Left lung (tissue), 10 donors: ENCODE data around the gene EFNB2. TPM values are rescaled to one million over a fixed set of nuclear protein-coding genes. Genes with fewer than 3 reads are reported as not detected.

Experiments
- ATAC-seq: fragments of 200-7000 bp; cut with Tn5 transposase; one replicate; pipeline ENCODE4 v1.9.1; 2020; ENCODE audit warnings: moderate library complexity
- DNase-seq, 4 donors: peaks; one replicate each; pipeline ENCODE4 v3.0.0-alpha.2; 2013 to 2020
- H3K27ac ChIP-seq, 2 donors: fragments of 200-600 bp; sonication (generic) in 1 of 2; one replicate each; pipeline versions ENCODE4 v1.5.0 to v1.8.0; 2020 to 2021
- H3K27me3 ChIP-seq, 2 donors: fragments of 200-600 bp; sonication (generic) in 1 of 2; one replicate each; pipeline versions ENCODE4 v1.5.0 to v1.8.0; 2020 to 2021
- H3K36me3 ChIP-seq, 2 donors: fragments of 200-600 bp; sonication (generic) in 1 of 2; one replicate each; pipeline versions ENCODE4 v1.5.0 to v1.8.0; 2020 to 2021
- H3K4me1 ChIP-seq, 2 donors: fragments of 200-600 bp; one replicate each; pipeline ENCODE4 v1.8.0; 2021
- H3K4me3 ChIP-seq, 2 donors: fragments of 200-600 bp; sonication (generic) in 1 of 2; one replicate each; pipeline versions ENCODE4 v1.5.0 to v1.8.0; 2020 to 2021; ENCODE audit warnings: mild to moderate bottlenecking in 1 of 2
- H3K9me3 ChIP-seq, 2 donors: fragments of 200-600 bp; sonication (generic) in 1 of 2; one replicate each; pipeline versions ENCODE4 v1.5.0 to v1.8.0; 2020 to 2021
- CTCF ChIP-seq, 2 donors: fragments of 200-600 bp; sonication (generic) in 1 of 2; IDR thresholded peaks; one replicate each; pipeline versions ENCODE4 v1.5.0 to v1.8.0; 2021; ENCODE audit warnings: antibody characterized with exemption in 2 of 2
- intact Hi-C, 2 donors: fragments of 100-400 bp; cut with DNase I; formaldehyde crosslinking; loops; one replicate each; pipeline versions ENCODE4 v1.11.2 to v1.14.2; 2022
- polyA plus RNA-seq, 6 donors: library from polyadenylated mRNA; unstranded; fragments of 120-200 nt; gene quantifications; one replicate each; pipeline ENCODE4 v1.2.1, GENCODE V29; 2013; ENCODE audit not compliant: insufficient read length in 6 of 6
- total RNA-seq, 2 donors: library from RNA; stranded (reverse); fragmentation: NEBNext Ultra II Directional; extraction: Animal tissue kit (Norgen Biotek cat#: 25700); gene quantifications; one replicate each; pipeline ENCODE4 v1.2.1, GENCODE V29; 2021
- donor health status: DM: no; HTN: yes; CAD: no.
- donor health status: DM: no; HTN: no; CAD: no.

EFNB2 gene
- total and polyA plus RNA-seq, 8 donors = 39.6 to 95.6 (median 85.5) TPM

- no peak for TF ChIP-seq CTCF (IDR thresholded peaks at IDR 0.05)
- peaks cover 15 to 31% of the 10 kb centered on the region in 2 donors for H3K4me1 ChIP-seq
- H3K27me3 ChIP-seq = no peaks in the 10 kb centered on the region
- ATAC-seq (no peak), DNase-seq (no peak)
- no peaks in the 10 kb centered on the region for H3K9me3 ChIP-seq
- H3K27ac ChIP-seq = no peak overlapping the region
- H3K4me3 ChIP-seq = no peak overlapping the region
- no peaks in the 10 kb centered on the region for H3K36me3 ChIP-seq
- intact Hi-C loops = no loop called here
Observed at GRCh38 chr13:106517109-106517847, 18.2 kb downstream of the EFNB2 start.

- Histone ChIP-seq H3K27me3 (no peaks in the 10 kb centered on the region), H3K36me3 (peaks cover 0 to 3% of the 10 kb centered on the region in 2 donors), H3K4me1 (peaks cover 11 to 23% of the 10 kb centered on the region in 2 donors), H3K9me3 (no peaks in the 10 kb centered on the region), H3K27ac (no peak overlapping the region), H3K4me3 (no peak overlapping the region)
- TF ChIP-seq CTCF (IDR thresholded peaks at IDR 0.05) = no peak
- intact Hi-C loops = no loop called here
- ATAC-seq (peak; percentile 55), DNase-seq (no peak)
Observed at GRCh38 chr13:106515635-106516254, 19.7 kb downstream of the EFNB2 start.

- DNase-seq (no peak), ATAC-seq (no peak)
- Histone ChIP-seq H3K27ac (no peak overlapping the region), H3K4me3 (no peak overlapping the region), H3K27me3 (no peaks in the 10 kb centered on the region), H3K4me1 (peaks cover 8 to 16% of the 10 kb centered on the region in 2 donors), H3K9me3 (no peaks in the 10 kb centered on the region), H3K36me3 (peaks cover 0 to 9% of the 10 kb centered on the region in 2 donors)
- intact Hi-C loops = no loop called here
- TF ChIP-seq CTCF (IDR thresholded peaks at IDR 0.05) = no peak
Observed at GRCh38 chr13:106514928-106515634, 20.4 kb downstream of the EFNB2 start.

GRCh38 chr13:106513025-106513983 is 22.2 kb downstream of the EFNB2 start:
- no peak overlapping the region for H3K27ac ChIP-seq
- H3K4me3 ChIP-seq = no peak overlapping the region
- H3K27me3 ChIP-seq = no peaks in the 10 kb centered on the region
- H3K4me1 ChIP-seq = peaks cover 6 to 17% of the 10 kb centered on the region in 2 donors
- peaks cover 0 to 9% of the 10 kb centered on the region in 2 donors for H3K36me3 ChIP-seq
- H3K9me3 ChIP-seq = no peaks in the 10 kb centered on the region
- DNase-seq (no peak), ATAC-seq (peak; percentile 44)
- intact Hi-C loops = no loop called here
- no peak for TF ChIP-seq CTCF (IDR thresholded peaks at IDR 0.05)
